ENCODE measurements around the gene ACACB.

The ACACB gene

GRCh38 chr12:109307051-109307450, 190.7 kb downstream of the ACACB start:
- no peak for DNase-seq

DNA sequence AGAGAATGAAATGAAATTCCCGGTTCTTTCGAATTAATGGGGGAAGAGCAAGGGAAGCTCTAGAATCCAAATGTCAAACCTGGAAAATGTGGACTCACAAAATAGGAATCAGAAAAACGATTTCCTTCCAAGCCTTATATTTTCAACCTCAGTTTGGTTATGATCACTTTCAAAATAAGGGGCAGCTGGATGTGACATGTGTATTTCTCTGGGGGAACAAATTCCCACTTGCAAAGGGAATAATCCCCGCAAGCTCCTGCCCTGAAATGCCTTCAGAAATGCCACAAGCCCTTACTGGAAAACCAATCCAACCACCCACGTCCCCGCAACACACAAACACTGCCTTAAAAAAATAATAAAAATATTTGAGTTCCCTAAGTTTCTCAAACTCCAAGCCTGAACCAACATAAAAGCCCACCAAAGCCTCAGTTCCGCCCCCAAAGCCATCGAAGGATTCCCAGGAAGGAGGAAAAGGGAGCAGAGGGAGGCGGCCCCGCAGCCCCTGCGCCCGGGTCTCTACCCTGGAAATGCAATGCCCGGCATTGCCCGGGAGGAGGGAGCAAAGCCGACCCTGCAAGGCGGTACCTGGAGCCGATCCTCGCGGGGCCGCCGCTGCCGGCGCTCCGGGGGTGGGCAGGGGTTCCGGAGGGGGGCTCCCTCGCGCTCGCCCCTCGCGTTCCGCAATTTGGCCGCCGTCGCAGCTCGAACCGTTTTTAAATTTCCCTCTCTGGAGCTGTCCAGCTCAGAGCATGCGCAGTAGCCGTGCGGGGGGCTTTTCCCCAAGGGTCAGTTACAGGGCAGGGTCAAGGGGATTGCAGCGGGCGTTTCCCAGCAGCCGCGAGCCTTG, 192.4 kb downstream of the ACACB start, which contains the start of gene FOXN4:
TSS of gene FOXN4 (minus strand) at position 751 of the 847 bp plus-strand sequence. CDS start 963 bp downstream, outside the sequence.
- no peak for DNase-seq

DNA sequence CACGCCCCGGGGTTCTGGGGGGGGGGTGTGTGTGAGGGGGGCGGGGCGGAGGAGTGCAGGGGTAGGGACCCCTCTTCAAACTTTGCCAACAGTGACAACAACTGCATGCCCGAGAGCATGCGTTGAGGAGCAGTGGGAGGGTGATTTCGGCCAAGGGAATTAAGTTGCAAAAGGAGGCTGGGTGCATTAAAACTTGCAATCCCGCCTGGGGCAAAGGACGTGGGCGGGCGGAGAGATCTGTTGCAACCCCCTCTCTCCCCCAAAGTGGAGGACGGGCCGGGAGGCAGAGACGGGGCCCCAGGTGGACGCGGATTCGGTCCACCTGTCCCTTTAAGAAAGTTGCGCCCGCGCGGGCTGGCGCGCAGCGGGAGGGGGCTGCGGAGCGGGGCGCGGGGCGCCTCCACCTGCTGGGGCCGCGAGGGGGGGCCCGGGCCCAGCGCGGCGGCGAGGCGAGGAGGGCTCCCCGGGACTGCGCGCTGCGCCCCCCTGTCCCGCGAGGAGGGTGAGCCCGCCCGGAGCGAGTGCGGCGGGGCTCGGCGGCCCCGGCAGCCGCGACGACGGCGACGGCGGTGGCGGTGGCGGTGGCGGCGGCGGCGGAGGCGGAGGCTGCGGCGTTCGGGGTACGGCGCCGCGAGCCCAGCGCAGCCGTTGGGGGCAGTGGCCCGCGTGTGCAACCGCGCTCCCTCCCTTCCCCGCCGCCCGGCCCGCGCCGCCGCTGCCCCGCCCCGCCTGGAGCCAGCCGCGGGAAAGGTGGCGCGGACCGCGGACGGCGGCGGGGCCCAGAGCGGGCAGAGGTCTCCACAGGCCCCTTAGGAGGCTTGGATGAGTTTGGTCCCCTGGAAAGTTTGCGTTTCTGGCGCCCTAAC, 193.2 kb downstream of the ACACB start:
- DNase-seq: no peak

DNA sequence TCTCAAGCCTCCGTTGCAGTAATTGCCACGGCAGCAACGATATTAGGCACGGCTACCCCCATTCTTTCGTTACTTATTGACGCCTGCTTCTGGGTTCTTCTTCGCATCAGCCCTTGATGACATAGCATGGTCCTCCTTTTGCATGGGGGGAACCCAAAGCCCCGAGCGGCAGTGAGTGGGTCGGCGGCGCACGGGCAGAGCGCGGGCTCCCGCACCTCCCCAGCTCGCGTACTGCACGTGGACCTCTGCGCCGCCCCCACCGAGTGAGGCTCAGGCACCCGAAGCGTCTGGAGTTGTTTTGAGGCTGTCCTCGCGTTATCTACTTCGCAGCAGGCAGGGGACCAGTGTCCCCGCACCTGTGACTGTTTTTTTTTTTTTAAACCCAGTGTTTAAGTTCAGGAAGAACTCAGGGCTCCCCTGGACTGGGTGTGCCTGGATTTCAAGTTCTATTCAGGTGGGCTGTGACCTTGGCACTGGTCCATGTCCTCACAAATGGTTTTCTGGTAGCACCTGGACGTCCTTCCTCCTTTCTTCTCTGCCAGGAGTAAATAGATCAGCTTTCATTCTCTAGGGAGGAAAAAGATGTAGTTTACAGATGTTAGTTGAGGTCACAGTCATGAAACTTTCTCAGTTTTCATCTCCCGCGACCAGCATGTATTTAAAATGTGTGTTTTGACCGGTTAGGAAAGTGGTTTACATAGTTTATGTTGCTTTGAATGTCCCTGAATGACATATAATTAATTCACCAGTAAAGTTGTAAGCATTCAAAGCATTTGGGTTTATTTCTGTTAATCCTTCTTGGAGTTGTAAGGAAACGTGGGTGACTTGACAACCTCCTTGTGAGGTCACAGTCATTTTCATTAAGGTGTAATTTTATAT, 194.1 kb downstream of the ACACB start:
- no peak for DNase-seq
